Measurements from ENCODE around the gene LGALSL.

GRCh38 chr2:64477979-64478378, 24.0 kb downstream of the LGALSL start:
- TF ChIP-seq POLR2A (IDR thresholded peaks at IDR 0.05) (no peak), CTCF (IDR thresholded peaks at IDR 0.05) (no peak)
